Activated CD8-positive, alpha-beta T cell treated with anti-CD3 and anti-CD28 coated beads for 36 hours (primary cell): ENCODE data around the gene GSC. TPM values are rescaled to one million over a fixed set of nuclear protein-coding genes. Genes with fewer than 3 reads are reported as not detected.

Experiments
- ATAC-seq: fragments of 200-7000 bp; cut with Tn5 transposase; one replicate; pipeline ENCODE4 v1.10.0; 2021; ENCODE audit warnings: mild to moderate bottlenecking, moderate library complexity
- CTCF ChIA-PET: fragments of 350-600 bp; sonication (Branson Sonifier 250); formaldehyde crosslinking; loops from one replicate; lab custom pipeline; 2021; ENCODE audit warnings: antibody characterized with exemption; lab: Charles Lee
- POLR2A ChIA-PET: fragments of 350-600 bp; sonication (Branson Sonifier 250); formaldehyde crosslinking; loops from one replicate; lab custom pipeline; 2021; ENCODE audit warnings: antibody characterized with exemption; lab: Charles Lee
- DNase-seq: peaks from one replicate; pipeline ENCODE4 v3.0.0-alpha.2; 2020
- H3K27ac Mint-ChIP-seq: one replicate; pipeline ENCODE4 v1.8.0; 2021; ENCODE audit warnings: mild to moderate bottlenecking, mixed read lengths
- H3K27me3 Mint-ChIP-seq: one replicate; pipeline ENCODE4 v1.8.0; 2021; ENCODE audit warnings: mixed read lengths
- H3K36me3 Mint-ChIP-seq: one replicate; pipeline ENCODE4 v1.8.0; 2021; ENCODE audit warnings: low read depth, mixed read lengths
- H3K4me1 Mint-ChIP-seq: one replicate; pipeline ENCODE4 v1.8.0; 2021; ENCODE audit warnings: low read depth, mixed read lengths
- H3K4me3 Mint-ChIP-seq: one replicate; pipeline ENCODE4 v1.8.0; 2021; ENCODE audit warnings: mild to moderate bottlenecking, moderate library complexity, mixed read lengths
- H3K9me3 Mint-ChIP-seq: one replicate; pipeline ENCODE4 v1.8.0; 2021; ENCODE audit warnings: mixed read lengths
- intact Hi-C: fragments of 100-400 bp; cut with micrococcal nuclease; formaldehyde crosslinking; loops from one replicate; pipeline ENCODE4 v1.10.0; 2022
- total RNA-seq, 2 experiments: library from RNA; stranded (reverse); gene quantifications; one replicate each; pipeline ENCODE4 v1.2.3, GENCODE V29; 2021
- TF ChIP-seq, protein P1 (sequence below): fragments of 200-600 bp; IDR thresholded peaks from one replicate; pipeline ENCODE4 v1.8.0; 2022; ENCODE audit warnings: antibody characterized with exemption, mild to moderate bottlenecking

Gene GSC
- total RNA-seq, 2 experiments from 2014 or later = not detected

DNA sequence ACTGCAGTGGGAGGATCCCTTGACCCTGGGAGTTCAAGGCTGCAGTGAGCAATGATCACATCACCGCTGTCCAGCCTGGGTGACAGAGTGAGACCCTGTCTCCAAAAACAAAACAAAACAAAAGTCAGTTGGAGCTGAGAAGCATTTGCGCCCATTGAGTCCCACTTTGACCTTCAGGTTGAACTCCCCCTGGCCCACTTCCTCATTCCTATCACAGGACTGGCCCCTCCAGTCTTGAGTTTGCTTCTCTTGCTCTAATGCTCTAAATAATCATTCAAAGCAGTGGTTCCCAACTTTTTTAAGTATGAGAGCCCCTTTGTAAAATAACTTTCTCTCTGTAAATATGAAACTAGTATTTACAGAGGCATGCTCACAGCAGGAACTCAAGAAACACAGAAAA, 28.0 kb upstream of the GSC start:
- no peaks in the 10 kb centered on the region for H3K9me3 Mint-ChIP-seq
- H3K4me3 Mint-ChIP-seq = no peak overlapping the region
- no peak overlapping the region for H3K27ac Mint-ChIP-seq

DNA sequence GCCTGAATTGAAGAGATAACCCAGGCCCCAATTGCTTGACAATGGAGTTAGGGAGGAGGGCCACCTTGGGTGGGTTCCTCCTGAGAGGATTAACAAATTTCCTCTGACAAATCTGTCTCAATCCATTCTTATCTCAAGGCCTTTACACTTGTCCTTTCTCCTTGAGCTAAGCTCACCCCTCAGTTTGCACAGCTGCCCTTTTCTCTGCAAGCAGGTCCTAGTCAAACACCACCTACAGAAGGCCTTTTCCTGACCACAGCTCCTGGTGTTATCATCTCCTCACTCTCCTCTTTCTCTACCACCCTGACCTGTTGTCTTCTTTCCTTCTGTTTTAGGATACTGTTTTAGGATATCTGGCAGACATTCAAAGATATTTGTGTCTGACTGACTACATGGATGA, 26.4 kb upstream of the GSC start:
- no peaks in the 10 kb centered on the region for H3K9me3 Mint-ChIP-seq
- CTCF ChIA-PET = no interaction called here
- H3K27ac Mint-ChIP-seq = no peak overlapping the region
- TF ChIP-seq, protein P1, sequence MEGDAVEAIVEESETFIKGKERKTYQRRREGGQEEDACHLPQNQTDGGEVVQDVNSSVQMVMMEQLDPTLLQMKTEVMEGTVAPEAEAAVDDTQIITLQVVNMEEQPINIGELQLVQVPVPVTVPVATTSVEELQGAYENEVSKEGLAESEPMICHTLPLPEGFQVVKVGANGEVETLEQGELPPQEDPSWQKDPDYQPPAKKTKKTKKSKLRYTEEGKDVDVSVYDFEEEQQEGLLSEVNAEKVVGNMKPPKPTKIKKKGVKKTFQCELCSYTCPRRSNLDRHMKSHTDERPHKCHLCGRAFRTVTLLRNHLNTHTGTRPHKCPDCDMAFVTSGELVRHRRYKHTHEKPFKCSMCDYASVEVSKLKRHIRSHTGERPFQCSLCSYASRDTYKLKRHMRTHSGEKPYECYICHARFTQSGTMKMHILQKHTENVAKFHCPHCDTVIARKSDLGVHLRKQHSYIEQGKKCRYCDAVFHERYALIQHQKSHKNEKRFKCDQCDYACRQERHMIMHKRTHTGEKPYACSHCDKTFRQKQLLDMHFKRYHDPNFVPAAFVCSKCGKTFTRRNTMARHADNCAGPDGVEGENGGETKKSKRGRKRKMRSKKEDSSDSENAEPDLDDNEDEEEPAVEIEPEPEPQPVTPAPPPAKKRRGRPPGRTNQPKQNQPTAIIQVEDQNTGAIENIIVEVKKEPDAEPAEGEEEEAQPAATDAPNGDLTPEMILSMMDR = no peak
- POLR2A ChIA-PET = no interaction called here
- DNase-seq = no peak
- intact Hi-C loops = no loop called here
- no peaks in the 10 kb centered on the region for H3K36me3 Mint-ChIP-seq
- no peak overlapping the region for H3K4me3 Mint-ChIP-seq
- H3K4me1 Mint-ChIP-seq = no peaks in the 10 kb centered on the region
- ATAC-seq = no peak
- peaks cover 9% of the 10 kb centered on the region for H3K27me3 Mint-ChIP-seq

More for the DNA sequence above, 28.0 kb upstream of the GSC start:
- no peaks in the 10 kb centered on the region for H3K36me3 Mint-ChIP-seq
- no peaks in the 10 kb centered on the region for H3K4me1 Mint-ChIP-seq
- TF ChIP-seq, protein P1 = no peak
- DNase-seq (no peak), ATAC-seq (no peak)
- POLR2A ChIA-PET = no interaction called here
- CTCF ChIA-PET = no interaction called here
- intact Hi-C loops = no loop called here
- peaks cover 9% of the 10 kb centered on the region for H3K27me3 Mint-ChIP-seq

DNA sequence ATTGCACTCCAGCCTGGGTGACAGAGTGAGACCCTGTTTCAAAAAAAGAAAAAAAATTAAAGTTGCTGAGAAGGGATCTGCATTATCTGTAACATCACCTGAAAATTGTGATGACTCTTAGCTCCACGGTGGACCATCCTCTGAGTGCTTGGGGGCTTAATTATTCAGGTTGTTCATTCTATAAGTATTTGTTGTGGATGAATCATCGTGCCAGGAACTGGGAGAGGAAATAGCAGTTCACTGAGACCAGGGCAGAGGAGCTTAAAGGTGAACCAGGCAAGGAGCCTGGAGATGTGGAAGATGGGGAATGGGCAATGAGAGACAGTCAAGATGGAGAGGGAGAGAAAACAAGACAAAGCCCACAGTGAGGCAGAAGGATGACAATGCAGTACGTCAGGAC, 25.5 kb upstream of the GSC start:
- ATAC-seq (no peak), DNase-seq (no peak)
- ChIA-PET CTCF (interaction anchor here (0.6 kb wide), 1 partner anchor 255 kb away, joined by 3 read pairs; no protein-coding TSS in a partner anchor), POLR2A (no interaction called here)
- H3K27me3 Mint-ChIP-seq = peaks cover 9% of the 10 kb centered on the region
- H3K27ac Mint-ChIP-seq = no peak overlapping the region
- intact Hi-C loops = no loop called here
- H3K9me3 Mint-ChIP-seq = no peaks in the 10 kb centered on the region
- H3K4me3 Mint-ChIP-seq = no peak overlapping the region
- TF ChIP-seq, protein P1 = no peak
- H3K36me3 Mint-ChIP-seq = no peaks in the 10 kb centered on the region
- H3K4me1 Mint-ChIP-seq = no peaks in the 10 kb centered on the region

DNA sequence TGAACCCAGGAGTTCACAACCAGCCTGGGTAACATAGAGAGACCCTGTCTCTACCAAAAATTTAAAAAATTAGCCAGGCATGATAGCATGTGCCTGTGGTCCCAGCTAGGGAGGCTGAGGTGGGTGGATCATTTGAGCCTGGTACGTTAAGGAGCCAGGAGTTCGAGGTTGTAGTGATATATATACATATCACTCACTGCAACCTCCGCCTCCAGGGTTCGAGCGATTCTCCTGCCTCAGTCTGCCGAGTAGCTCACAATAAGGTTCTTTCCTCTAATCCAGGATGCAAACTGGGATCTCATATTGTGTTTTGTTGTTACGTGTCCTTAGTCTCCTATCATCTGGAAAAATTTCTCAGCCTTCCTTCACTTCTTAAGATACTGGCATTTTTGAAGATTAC, 24.0 kb upstream of the GSC start:
- ATAC-seq (no peak), DNase-seq (no peak)
- Mint-ChIP-seq H3K36me3 (no peaks in the 10 kb centered on the region), H3K27me3 (peaks cover 9% of the 10 kb centered on the region), H3K4me3 (no peak overlapping the region), H3K9me3 (no peaks in the 10 kb centered on the region), H3K27ac (no peak overlapping the region), H3K4me1 (no peaks in the 10 kb centered on the region)
- CTCF ChIA-PET = no interaction called here
- TF ChIP-seq, protein P1 = no peak
- POLR2A ChIA-PET = no interaction called here
- intact Hi-C loops = no loop called here

DNA sequence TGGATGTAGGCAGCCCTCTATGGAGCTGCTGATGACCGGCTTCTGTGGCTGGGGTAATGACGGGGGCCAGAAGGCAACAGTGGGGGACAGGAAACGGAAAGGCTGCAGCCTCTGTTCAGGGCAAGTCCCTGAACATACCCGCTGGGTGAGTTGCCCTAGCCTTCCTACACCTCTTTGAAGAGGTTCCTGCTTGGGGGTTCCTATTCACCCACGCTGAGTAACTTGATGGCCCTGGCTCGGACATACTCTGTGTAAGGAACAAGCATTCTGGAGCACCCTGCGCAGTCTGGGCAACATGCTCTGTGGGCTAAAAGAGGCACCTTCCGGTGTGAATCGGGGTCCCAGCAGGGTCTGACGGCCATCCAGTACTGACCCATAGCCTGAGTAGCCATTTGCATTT, 17.7 kb upstream of the GSC start:
- Mint-ChIP-seq H3K36me3 (no peaks in the 10 kb centered on the region), H3K27me3 (peaks cover 4% of the 10 kb centered on the region), H3K9me3 (no peaks in the 10 kb centered on the region), H3K4me3 (no peak overlapping the region), H3K27ac (no peak overlapping the region), H3K4me1 (no peaks in the 10 kb centered on the region)
- ChIA-PET POLR2A (no interaction called here), CTCF (no interaction called here)
- DNase-seq (no peak), ATAC-seq (no peak)
- intact Hi-C loops = no loop called here
- TF ChIP-seq, protein P1 = no peak
